NCI-H446 treated with DMSO at 0.1 percent for 48 hours (cell line): Measurements from ENCODE around the gene SERPINA10.

Experiments used
- DNase-seq: peaks from one replicate; lab custom pipeline; 2025; lab: John Stamatoyannopoulos, UW

SERPINA10 gene

GRCh38 chr14:94292872-94293577, at the start of gene SERPINA10:
Gene SERPINA10, minus strand, starts transcription at chr14:94293268. Its CDS starts 2,675 bp downstream, at chr14:94290593.
- no peak for DNase-seq

- DNase-seq, result peak; percentile 89
These were observed 49.4 kb upstream of the SERPINA10 start for GRCh38 chr14:94342334-94342934.

DNA sequence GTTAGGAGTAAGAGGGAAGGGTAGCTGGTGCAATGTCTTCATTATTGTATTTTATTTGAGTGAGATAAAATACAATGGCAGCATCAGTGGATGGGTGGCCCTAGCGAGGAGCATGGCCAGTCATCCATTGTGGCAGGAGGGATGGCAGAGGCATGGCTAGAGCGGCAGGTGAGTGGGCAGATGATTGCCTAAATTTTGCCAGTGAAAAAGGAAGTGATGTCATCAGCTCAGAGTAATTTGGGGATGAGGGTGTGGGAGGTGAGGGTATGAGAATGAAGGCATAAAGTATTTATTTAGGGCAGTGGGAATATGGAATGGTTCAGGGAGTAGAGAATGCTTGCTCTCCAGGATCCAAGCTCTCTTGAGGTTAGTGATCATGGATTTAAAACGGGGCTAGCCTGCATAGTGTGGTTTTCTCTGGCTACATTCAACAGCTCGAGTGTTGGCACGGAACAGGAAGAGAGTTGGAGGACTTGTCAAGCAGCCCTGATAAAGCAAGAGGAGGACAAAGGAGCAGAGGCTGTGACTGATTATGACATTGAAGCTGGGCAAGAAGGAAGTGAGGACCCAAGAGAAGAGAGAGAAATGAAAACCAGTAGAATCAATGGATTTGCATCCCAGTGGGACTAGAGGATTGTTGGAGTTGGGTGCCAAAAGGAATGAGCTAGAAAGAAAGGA, 48.7 kb upstream of the SERPINA10 start:
- no peak for DNase-seq

DNA sequence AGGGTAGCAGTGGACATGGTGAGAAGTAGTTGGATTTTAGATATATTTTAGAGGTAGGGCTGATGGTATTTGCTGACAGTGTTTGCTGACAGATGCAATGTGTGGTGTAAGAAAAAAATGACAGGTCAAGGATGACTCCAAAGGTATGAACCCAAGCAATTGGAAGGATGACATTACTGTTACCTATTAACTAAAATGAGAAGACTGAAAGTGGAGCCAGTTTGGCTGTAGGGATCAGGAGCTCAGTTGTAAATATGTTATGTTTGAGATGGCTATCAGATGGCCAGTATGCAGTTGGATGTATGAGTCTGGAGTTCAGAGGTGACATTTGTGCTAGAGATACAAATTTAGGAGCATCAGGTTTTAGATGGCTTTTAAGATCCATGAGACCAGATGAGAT, 47.5 kb upstream of the SERPINA10 start:
- no peak for DNase-seq

GRCh38 chr14:94338023-94338422, 45.0 kb upstream of the SERPINA10 start:
- DNase-seq, result no peak

DNA sequence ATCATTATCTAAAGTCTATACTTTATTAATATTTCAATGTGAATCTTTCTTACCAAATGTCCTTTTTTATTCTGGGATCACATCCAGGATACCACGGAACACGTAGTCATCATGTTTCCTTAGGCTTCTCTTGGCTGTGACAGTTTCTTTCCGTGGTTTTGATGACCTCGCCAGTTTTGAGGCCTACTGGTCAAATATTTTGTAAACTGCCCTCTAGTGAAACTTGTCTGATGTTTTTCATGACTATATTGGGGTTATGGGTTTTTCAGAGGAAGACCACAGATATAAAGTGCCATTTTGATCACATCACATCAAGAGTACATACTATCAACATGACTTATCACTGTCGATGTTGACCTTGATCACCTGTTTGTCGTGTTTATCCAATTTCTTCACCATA, 44.2 kb upstream of the SERPINA10 start:
- no peak for DNase-seq

GRCh38 chr14:94334872-94335271, 41.8 kb upstream of the SERPINA10 start:
- no peak for DNase-seq

DNA sequence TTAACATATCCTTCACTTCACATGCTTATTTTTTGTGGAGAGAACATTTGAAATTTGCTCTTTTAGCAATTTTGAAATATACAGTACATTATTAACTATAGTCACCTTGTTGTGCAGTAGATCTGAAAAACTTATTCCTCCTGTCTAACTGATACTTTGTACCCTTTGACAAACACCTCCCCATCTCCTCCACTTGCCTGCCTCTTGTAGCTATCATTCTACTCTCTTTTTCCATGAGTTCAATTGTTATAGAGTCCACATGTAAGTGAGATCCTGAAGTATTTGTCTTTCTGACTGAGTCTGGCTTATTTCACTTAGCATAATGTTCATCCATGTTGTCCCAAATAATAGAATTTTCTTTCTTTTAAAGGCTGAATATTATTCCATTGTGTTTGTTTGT, 39.5 kb upstream of the SERPINA10 start:
- no peak for DNase-seq

GRCh38 chr14:94332063-94332583, 39.1 kb upstream of the SERPINA10 start:
- no peak for DNase-seq

GRCh38 chr14:94331462-94331861, 38.4 kb upstream of the SERPINA10 start:
- no peak for DNase-seq

DNA sequence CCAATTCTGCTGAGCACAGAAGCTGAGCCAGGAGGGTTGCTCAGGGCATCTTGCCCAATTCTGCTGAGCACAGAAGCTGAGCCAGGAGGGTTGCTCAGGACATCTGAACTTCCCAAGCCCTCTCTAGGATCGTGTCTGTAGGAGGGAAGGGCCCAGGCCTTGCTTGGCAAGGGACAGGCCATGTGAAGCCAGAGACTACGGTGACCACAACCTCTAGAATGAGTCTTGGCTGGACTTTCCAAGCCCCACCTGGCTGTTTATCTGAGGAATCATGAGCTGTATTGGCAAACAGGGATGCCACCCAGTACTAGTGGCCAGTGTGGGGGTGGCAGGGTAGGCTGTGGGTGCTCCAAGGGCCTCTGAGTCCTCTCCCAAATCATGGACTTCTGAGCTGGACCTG, 37.8 kb upstream of the SERPINA10 start:
- no peak for DNase-seq

DNA sequence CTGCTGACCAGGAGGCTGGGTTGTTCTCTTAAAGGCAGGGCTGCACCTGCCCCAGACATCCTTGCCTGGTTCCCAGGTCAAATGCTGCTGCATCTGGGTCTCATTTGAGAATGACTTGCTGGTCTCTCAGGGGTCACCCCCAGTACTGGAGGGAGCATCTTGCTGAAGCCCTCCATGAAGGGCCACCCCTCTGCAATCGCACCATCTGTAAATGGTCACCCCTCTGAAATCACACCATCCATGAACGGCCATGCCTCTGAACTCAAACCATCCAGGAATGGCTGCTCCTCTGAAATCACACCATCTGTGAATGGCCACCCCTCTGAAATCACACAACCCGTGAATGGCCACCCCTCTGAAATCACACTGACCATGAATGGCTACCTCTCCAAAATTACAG, 37.4 kb upstream of the SERPINA10 start:
- DNase-seq, result no peak

GRCh38 chr14:94329857-94330256, 36.8 kb upstream of the SERPINA10 start:
- DNase-seq, result no peak

- DNase-seq, result no peak
These were observed 35.1 kb upstream of the SERPINA10 start for GRCh38 chr14:94328196-94328595.

DNA sequence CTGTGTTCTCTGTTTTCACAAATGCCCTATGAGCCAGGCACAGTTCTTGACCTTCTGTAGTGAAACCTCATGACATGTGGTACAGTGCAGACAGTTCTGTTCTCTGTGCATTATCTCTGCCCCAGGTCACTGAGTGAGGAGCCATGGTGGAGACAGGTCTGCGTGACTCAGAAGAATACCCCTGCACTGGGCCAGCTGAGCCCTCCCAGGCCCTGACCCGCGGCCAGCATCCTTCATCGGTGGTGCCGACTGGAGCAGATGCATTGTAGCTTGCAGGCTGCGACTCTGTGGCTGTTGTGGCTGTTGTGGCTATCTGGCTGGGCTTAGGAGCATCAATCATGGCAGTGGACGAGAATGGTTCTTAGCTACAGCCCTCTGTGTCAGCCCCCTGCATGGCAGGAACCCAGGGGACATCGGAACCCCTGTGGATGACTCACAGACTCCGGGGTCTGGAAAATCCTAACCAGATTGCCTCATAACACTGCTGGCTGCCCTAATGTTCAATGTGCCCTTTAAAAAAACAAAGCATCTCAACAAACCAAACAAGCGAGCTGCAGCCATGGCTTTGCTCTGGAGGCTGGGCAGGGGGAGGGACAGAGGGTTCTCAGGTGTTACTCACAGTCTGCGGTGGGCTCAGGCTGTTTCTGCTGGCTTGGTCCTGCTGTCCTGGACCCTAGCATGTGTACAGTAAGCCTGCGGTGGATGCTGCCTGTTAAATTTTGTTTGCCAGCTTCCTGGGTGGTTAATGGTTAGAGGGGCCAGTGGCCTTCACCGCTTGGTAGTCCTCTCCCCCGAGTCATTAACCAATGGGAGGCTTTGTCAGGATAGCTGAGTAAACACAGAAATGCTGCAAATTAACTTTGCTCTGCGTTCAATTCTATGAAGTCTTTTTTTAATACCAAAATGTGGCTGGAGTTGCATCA, 29.8 kb upstream of the SERPINA10 start, which contains the start of gene SERPINA6:
Gene SERPINA6 (minus strand): TSS at position 689 of the 923 bp plus-strand sequence. CDS start 8,688 bp downstream, outside the sequence.
- no peak for DNase-seq

- DNase-seq, result no peak
These were observed 28.6 kb upstream of the SERPINA10 start for GRCh38 chr14:94321421-94322271.

DNA sequence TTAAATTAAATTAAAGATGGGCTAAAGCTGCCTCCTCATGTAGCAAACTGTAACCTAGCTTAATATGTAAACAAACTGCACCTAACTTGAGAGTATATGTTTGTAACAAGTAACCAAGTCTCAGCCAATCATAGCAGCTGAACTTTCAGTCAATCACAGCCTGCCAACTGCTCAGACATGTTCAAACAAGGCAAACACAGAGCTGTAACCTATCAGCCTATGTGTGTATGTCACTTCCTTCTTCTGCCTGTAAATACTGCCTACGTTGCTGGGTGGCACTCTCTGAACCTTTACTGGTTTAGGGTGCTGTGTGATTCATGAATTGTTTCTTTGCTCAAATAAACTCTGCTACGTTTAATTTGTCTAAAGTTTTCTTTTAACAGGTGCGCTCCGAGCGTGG, 27.2 kb upstream of the SERPINA10 start:
- DNase-seq, result no peak

GRCh38 chr14:94317259-94317658, 24.2 kb upstream of the SERPINA10 start:
- DNase-seq, result no peak

GRCh38 chr14:94316692-94317091, 23.6 kb upstream of the SERPINA10 start:
- no peak for DNase-seq

DNA sequence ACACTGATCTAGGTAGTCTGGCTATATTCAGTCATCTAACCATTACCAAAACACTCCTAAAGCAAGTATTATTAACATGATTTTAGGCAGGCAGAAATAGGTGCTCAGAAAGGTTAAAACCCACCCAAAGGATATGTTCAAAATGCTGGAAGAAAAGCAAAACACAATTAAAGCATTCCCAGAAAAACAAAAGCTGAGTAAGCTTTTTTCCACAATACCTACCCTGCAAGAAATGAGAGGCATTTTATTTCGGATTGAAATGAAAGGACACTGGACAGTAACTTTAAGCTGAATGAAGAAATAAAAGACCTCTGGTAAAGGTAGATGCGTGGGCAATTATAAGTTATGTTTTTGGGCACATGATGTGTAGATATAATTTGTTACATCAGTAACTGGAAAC, 21.8 kb upstream of the SERPINA10 start:
- DNase-seq, result no peak
